ENCODE results near the gene HLA-DOA.

Gene HLA-DOA

GRCh38 chr6:32962213-32962826 is 47.1 kb downstream of the HLA-DOA start:
- Histone ChIP-seq H3K9me2 (replicated peaks; ENCODE audit: insufficient read depth, low read length) (no peaks in the 10 kb centered on the region), H3K27ac (ENCODE audit: low read length) (no peak overlapping the region), H3K4me1 (ENCODE audit: low read length) (peaks cover 10% of the 10 kb centered on the region), H3K9ac (ENCODE audit: low read length) (no peak overlapping the region), H4K20me1 (ENCODE audit: insufficient read depth, low read length) (no peaks in the 10 kb centered on the region), H3F3A (ENCODE audit: insufficient read depth, low read length) (peaks cover 5% of the 10 kb centered on the region), H3K79me2 (ENCODE audit: low read length) (peaks cover 6% of the 10 kb centered on the region; the same call in 1 of the 2 replicates), H3K4me2 (ENCODE audit: low read depth, low read length) (no peak overlapping the region), H3K9me3 (replicated peaks; ENCODE audit: insufficient read depth, low read length) (no peaks in the 10 kb centered on the region), H2AFZ (ENCODE audit: low read length) (no peak overlapping the region), H3K4me3 (ENCODE audit: low read length) (no peak overlapping the region), H3K27me3 (replicated peaks; ENCODE audit: insufficient read depth, low read length) (no peaks in the 10 kb centered on the region), H3K36me3 (replicated peaks; ENCODE audit: insufficient read depth, low read length) (no peaks in the 10 kb centered on the region)
- TF ChIP-seq, protein P1, sequence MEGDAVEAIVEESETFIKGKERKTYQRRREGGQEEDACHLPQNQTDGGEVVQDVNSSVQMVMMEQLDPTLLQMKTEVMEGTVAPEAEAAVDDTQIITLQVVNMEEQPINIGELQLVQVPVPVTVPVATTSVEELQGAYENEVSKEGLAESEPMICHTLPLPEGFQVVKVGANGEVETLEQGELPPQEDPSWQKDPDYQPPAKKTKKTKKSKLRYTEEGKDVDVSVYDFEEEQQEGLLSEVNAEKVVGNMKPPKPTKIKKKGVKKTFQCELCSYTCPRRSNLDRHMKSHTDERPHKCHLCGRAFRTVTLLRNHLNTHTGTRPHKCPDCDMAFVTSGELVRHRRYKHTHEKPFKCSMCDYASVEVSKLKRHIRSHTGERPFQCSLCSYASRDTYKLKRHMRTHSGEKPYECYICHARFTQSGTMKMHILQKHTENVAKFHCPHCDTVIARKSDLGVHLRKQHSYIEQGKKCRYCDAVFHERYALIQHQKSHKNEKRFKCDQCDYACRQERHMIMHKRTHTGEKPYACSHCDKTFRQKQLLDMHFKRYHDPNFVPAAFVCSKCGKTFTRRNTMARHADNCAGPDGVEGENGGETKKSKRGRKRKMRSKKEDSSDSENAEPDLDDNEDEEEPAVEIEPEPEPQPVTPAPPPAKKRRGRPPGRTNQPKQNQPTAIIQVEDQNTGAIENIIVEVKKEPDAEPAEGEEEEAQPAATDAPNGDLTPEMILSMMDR (IDR thresholded peaks at IDR 0.05; ENCODE audit: low read length), result no peak
- TF ChIP-seq EZH2 (optimal IDR thresholded peaks at IDR 0.05; ENCODE audit: low read depth, low read length), result no peak
- TF ChIP-seq EZH2phosphoT487 (IDR thresholded peaks at IDR 0.05; ENCODE audit: low read length), result no peak
- DNase-seq, result no peak

- no peaks in the 10 kb centered on the region for H3K9me2 ChIP-seq (replicated peaks; ENCODE audit: insufficient read depth, low read length)
- no peak for DNase-seq
- H3K27me3 ChIP-seq (replicated peaks; ENCODE audit: insufficient read depth, low read length), result no peaks in the 10 kb centered on the region
- no peak overlapping the region for H2AFZ ChIP-seq (ENCODE audit: low read length)
- no peak overlapping the region for H3K4me2 ChIP-seq (ENCODE audit: low read depth, low read length)
- H3K4me3 ChIP-seq (ENCODE audit: low read length), result no peak overlapping the region
- H3F3A ChIP-seq (ENCODE audit: insufficient read depth, low read length), result no peaks in the 10 kb centered on the region
- TF ChIP-seq EZH2phosphoT487 (IDR thresholded peaks at IDR 0.05; ENCODE audit: low read length) (no peak), EZH2 (optimal IDR thresholded peaks at IDR 0.05; ENCODE audit: low read depth, low read length) (no peak)
- TF ChIP-seq, protein P1 (IDR thresholded peaks at IDR 0.05; ENCODE audit: low read length), result no peak
- no peaks in the 10 kb centered on the region for H3K9me3 ChIP-seq (replicated peaks; ENCODE audit: insufficient read depth, low read length)
- no peaks in the 10 kb centered on the region; the same call in 1 of the 2 replicates for H3K4me1 ChIP-seq (ENCODE audit: low read length)
- H3K27ac ChIP-seq (ENCODE audit: low read length), result no peak overlapping the region
- H3K79me2 ChIP-seq (ENCODE audit: low read length), result no peaks in the 10 kb centered on the region
- no peak overlapping the region for H3K9ac ChIP-seq (ENCODE audit: low read length)
- H4K20me1 ChIP-seq (ENCODE audit: insufficient read depth, low read length), result no peaks in the 10 kb centered on the region
- H3K36me3 ChIP-seq (replicated peaks; ENCODE audit: insufficient read depth, low read length), result no peaks in the 10 kb centered on the region
Observed at GRCh38 chr6:32960563-32960962, 48.8 kb downstream of the HLA-DOA start.

DNA sequence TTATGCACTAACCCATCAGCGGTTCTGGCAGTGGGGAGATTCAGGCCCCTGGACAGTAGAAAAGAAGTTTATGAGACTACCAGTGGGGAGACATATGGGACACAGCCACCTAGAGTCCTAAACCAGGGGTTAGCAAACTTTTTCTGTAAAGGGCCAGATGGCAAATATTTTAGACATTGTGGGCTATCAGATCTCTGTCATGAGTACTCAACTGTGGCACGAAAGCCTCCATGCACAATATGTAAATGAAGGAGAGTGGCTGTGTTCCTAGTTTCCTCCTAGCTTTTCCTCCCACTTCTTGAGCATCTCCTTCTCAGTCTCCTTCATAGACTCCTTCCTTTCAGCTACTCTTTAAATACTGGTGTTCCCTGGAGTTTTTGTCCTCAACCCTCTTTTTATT is 53.2 kb downstream of the HLA-DOA start:
- Histone ChIP-seq H3K9me2 (replicated peaks; ENCODE audit: insufficient read depth, low read length) (no peaks in the 10 kb centered on the region), H3K9me3 (replicated peaks; ENCODE audit: insufficient read depth, low read length) (no peaks in the 10 kb centered on the region), H3K4me2 (ENCODE audit: low read depth, low read length) (no peak overlapping the region), H4K20me1 (ENCODE audit: insufficient read depth, low read length) (no peaks in the 10 kb centered on the region), H3K27me3 (replicated peaks; ENCODE audit: insufficient read depth, low read length) (no peaks in the 10 kb centered on the region), H3K36me3 (replicated peaks; ENCODE audit: insufficient read depth, low read length) (no peaks in the 10 kb centered on the region), H3K9ac (ENCODE audit: low read length) (no peak overlapping the region), H3F3A (ENCODE audit: insufficient read depth, low read length) (no peaks in the 10 kb centered on the region), H3K4me1 (ENCODE audit: low read length) (peaks cover 29% of the 10 kb centered on the region), H2AFZ (ENCODE audit: low read length) (no peak overlapping the region), H3K4me3 (ENCODE audit: low read length) (no peak overlapping the region), H3K79me2 (ENCODE audit: low read length) (no peaks in the 10 kb centered on the region; the same call in 1 of the 2 replicates), H3K27ac (ENCODE audit: low read length) (no peak overlapping the region)
- TF ChIP-seq, protein P1 (IDR thresholded peaks at IDR 0.05; ENCODE audit: low read length), result no peak
- TF ChIP-seq EZH2 (optimal IDR thresholded peaks at IDR 0.05; ENCODE audit: low read depth, low read length) (no peak), EZH2phosphoT487 (IDR thresholded peaks at IDR 0.05; ENCODE audit: low read length) (no peak)
- DNase-seq, result no peak
